T-helper 2 cell treated with Interferon-gamma antibody and Interleukin-4, amounts not matched to agents 5 μg/mL and 100 μg/mL, for 36 hours (primary cell): Measurements from ENCODE around the gene ARHGEF39.
A peak's percentile ranks its signal among the peaks of the same experiment; 100 is the strongest.

ENCODE experiments used
- DNase-seq: peaks from one replicate; pipeline ENCODE4 v3.0.0; 2021; ENCODE audit warnings: low spot score
- H3K27ac Mint-ChIP-seq: one replicate; pipeline ENCODE4 v1.8.0; 2021; ENCODE audit warnings: mild to moderate bottlenecking, mixed read lengths
- H3K27me3 Mint-ChIP-seq: one replicate; pipeline ENCODE4 v1.8.0; 2021; ENCODE audit warnings: low read depth, mixed read lengths
- H3K36me3 Mint-ChIP-seq: one replicate; pipeline ENCODE4 v1.8.0; 2021; ENCODE audit warnings: low read depth, mixed read lengths
- H3K4me1 Mint-ChIP-seq: one replicate; pipeline ENCODE4 v1.8.0; 2021; ENCODE audit warnings: low read depth, mixed read lengths
- H3K4me3 Mint-ChIP-seq: one replicate; pipeline ENCODE4 v1.8.0; 2022; ENCODE audit warnings: mild to moderate bottlenecking, moderate library complexity, mixed read lengths
- H3K9me3 Mint-ChIP-seq: one replicate; pipeline ENCODE4 v1.8.0; 2021; ENCODE audit warnings: mixed read lengths

The ARHGEF39 gene

GRCh38 chr9:35658137-35658967 lies 6.6 kb downstream of the ARHGEF39 start, which contains the start of gene CCDC107:
Gene CCDC107, plus strand, starts transcription at chr9:35658292. Its CDS starts 88 bp downstream, at chr9:35658380.
- peak; percentile 86 for DNase-seq
- Mint-ChIP-seq H3K36me3 (peaks cover 36% of the 10 kb centered on the region), H3K4me1 (peaks cover 62% of the 10 kb centered on the region), H3K27ac (peak within 1 kb of the TSS; percentile 99), H3K27me3 (peaks cover 6% of the 10 kb centered on the region), H3K4me3 (peak within 1 kb of the TSS; percentile 89), H3K9me3 (no peaks in the 10 kb centered on the region)

GRCh38 chr9:35657546-35658136 lies 7.4 kb downstream of the ARHGEF39 start, which contains the start of gene RMRP:
Gene RMRP, minus strand, starts transcription at chr9:35658019.
- Mint-ChIP-seq H3K27ac (peak within 1 kb of the TSS; percentile 99), H3K36me3 (peaks cover 35% of the 10 kb centered on the region), H3K4me3 (peak within 1 kb of the TSS; percentile 89), H3K4me1 (peaks cover 57% of the 10 kb centered on the region), H3K27me3 (peaks cover 6% of the 10 kb centered on the region), H3K9me3 (no peaks in the 10 kb centered on the region)
- DNase-seq = peak; percentile 97

- Mint-ChIP-seq H3K36me3 (peaks cover 28% of the 10 kb centered on the region), H3K9me3 (no peaks in the 10 kb centered on the region)
- DNase-seq = no peak
Observed at GRCh38 chr9:35656831-35657545, 8.0 kb downstream of the ARHGEF39 start.

GRCh38 chr9:35656348-35656747 lies 8.6 kb downstream of the ARHGEF39 start:
- DNase-seq = no peak
- Mint-ChIP-seq H3K36me3 (peaks cover 26% of the 10 kb centered on the region), H3K9me3 (no peaks in the 10 kb centered on the region), H3K4me3 (peak overlapping the region; percentile 86), H3K27me3 (peaks cover 6% of the 10 kb centered on the region), H3K27ac (no peak overlapping the region), H3K4me1 (peaks cover 55% of the 10 kb centered on the region)

More at GRCh38 chr9:35656831-35657545, 8.0 kb downstream of the ARHGEF39 start:
- peaks cover 6% of the 10 kb centered on the region for H3K27me3 Mint-ChIP-seq
- H3K4me1 Mint-ChIP-seq = peaks cover 53% of the 10 kb centered on the region
- H3K27ac Mint-ChIP-seq = peak overlapping the region; percentile 99
- H3K4me3 Mint-ChIP-seq = peak overlapping the region; percentile 86

- Mint-ChIP-seq H3K9me3 (no peaks in the 10 kb centered on the region), H3K4me3 (no peak overlapping the region), H3K36me3 (peaks cover 14% of the 10 kb centered on the region), H3K27ac (no peak overlapping the region), H3K27me3 (peaks cover 6% of the 10 kb centered on the region), H3K4me1 (peaks cover 47% of the 10 kb centered on the region)
- DNase-seq = no peak
Observed at GRCh38 chr9:35653611-35654010, 11.4 kb downstream of the ARHGEF39 start.

- H3K27me3 Mint-ChIP-seq = peaks cover 4% of the 10 kb centered on the region
- H3K36me3 Mint-ChIP-seq = peaks cover 20% of the 10 kb centered on the region
- H3K9me3 Mint-ChIP-seq = no peaks in the 10 kb centered on the region
- peak overlapping the region; percentile 37 for H3K4me3 Mint-ChIP-seq
- no peak for DNase-seq
- peaks cover 53% of the 10 kb centered on the region for H3K4me1 Mint-ChIP-seq
- no peak overlapping the region for H3K27ac Mint-ChIP-seq
Observed at GRCh38 chr9:35652829-35653209, 12.2 kb downstream of the ARHGEF39 start.

- no peaks in the 10 kb centered on the region for H3K9me3 Mint-ChIP-seq
- H3K4me1 Mint-ChIP-seq = peaks cover 52% of the 10 kb centered on the region
- H3K4me3 Mint-ChIP-seq = peak overlapping the region; percentile 100
- H3K27me3 Mint-ChIP-seq = no peaks in the 10 kb centered on the region
- peaks cover 22% of the 10 kb centered on the region for H3K36me3 Mint-ChIP-seq
- peak overlapping the region; percentile 55 for H3K27ac Mint-ChIP-seq
- DNase-seq = no peak
Observed at GRCh38 chr9:35651956-35652828, 12.8 kb downstream of the ARHGEF39 start.

GRCh38 chr9:35650341-35651158 lies 14.4 kb downstream of the ARHGEF39 start, which contains the start of gene SIT1:
Gene SIT1, minus strand, starts transcription at chr9:35650931. Its CDS starts 78 bp downstream, at chr9:35650853.
- Mint-ChIP-seq H3K9me3 (no peaks in the 10 kb centered on the region), H3K4me3 (peak within 1 kb of the TSS; percentile 100), H3K27me3 (no peaks in the 10 kb centered on the region), H3K36me3 (peaks cover 26% of the 10 kb centered on the region), H3K27ac (peak within 1 kb of the TSS; percentile 98), H3K4me1 (peaks cover 40% of the 10 kb centered on the region)
- DNase-seq = peak; percentile 36

GRCh38 chr9:35649431-35650340 lies 15.3 kb downstream of the ARHGEF39 start:
- Mint-ChIP-seq H3K27ac (peak overlapping the region; percentile 98), H3K4me1 (peaks cover 43% of the 10 kb centered on the region), H3K4me3 (peak overlapping the region; percentile 100), H3K27me3 (no peaks in the 10 kb centered on the region), H3K36me3 (peaks cover 26% of the 10 kb centered on the region), H3K9me3 (no peaks in the 10 kb centered on the region)
- peak; percentile 52 for DNase-seq

GRCh38 chr9:35646533-35647265 lies 18.3 kb downstream of the ARHGEF39 start:
- H3K27me3 Mint-ChIP-seq = no peaks in the 10 kb centered on the region
- H3K4me1 Mint-ChIP-seq = peaks cover 44% of the 10 kb centered on the region

GRCh38 chr9:35646153-35646532 lies 18.9 kb downstream of the ARHGEF39 start:
- Mint-ChIP-seq H3K4me3 (peak overlapping the region; percentile 100), H3K9me3 (peaks cover 3% of the 10 kb centered on the region), H3K27me3 (no peaks in the 10 kb centered on the region), H3K36me3 (peaks cover 45% of the 10 kb centered on the region), H3K4me1 (peaks cover 43% of the 10 kb centered on the region), H3K27ac (peak overlapping the region; percentile 98)
- DNase-seq = no peak

More at GRCh38 chr9:35646533-35647265, 18.3 kb downstream of the ARHGEF39 start:
- Mint-ChIP-seq H3K9me3 (no peaks in the 10 kb centered on the region), H3K36me3 (peaks cover 39% of the 10 kb centered on the region), H3K4me3 (peak overlapping the region; percentile 100), H3K27ac (peak overlapping the region; percentile 98)
- DNase-seq = peak; percentile 94
